HepG2 (cell line): Measurements from ENCODE around the gene KRT36. TPM values are rescaled to one million over a fixed set of nuclear protein-coding genes. Genes with fewer than 3 reads are reported as not detected.
A peak's percentile ranks its signal among the peaks of the same experiment; 100 is the strongest.

ENCODE experiments used
- KDM5B ChIP-seq: sonication (generic); formaldehyde crosslinking; IDR thresholded peaks from 2 replicates; pipeline ENCODE4 v1.4.0; 2020; ENCODE audit warnings: missing genetic modification reagents, mild to moderate bottlenecking, borderline replicate concordance
- MXD1 ChIP-seq: sonication (generic); formaldehyde crosslinking; IDR thresholded peaks from 2 replicates; pipeline ENCODE4 v1.4.0; 2020; ENCODE audit warnings: mild to moderate bottlenecking, missing genetic modification reagents
- NFKBIZ ChIP-seq: IDR thresholded peaks from 2 replicates; pipeline ENCODE4 v1.6.1; 2018; ENCODE audit warnings: missing genetic modification reagents, missing compliant biosample characterization
- NR1H2 ChIP-seq: sonication (generic); formaldehyde crosslinking; IDR thresholded peaks from 2 replicates; pipeline ENCODE4 v1.8.1; 2022; ENCODE audit warnings: low read depth, missing genetic modification reagents, borderline replicate concordance
- SRSF1 ChIP-seq: fragments of 200-400 bp; formaldehyde crosslinking; optimal IDR thresholded peaks from 2 replicates; pipeline ENCODE3; 2017; ENCODE audit warnings: mild to moderate bottlenecking, low read depth, low read length, moderate library complexity
- TBX2 ChIP-seq: sonication (generic); formaldehyde crosslinking; IDR thresholded peaks from 2 replicates; pipeline ENCODE4 v1.5.0; 2020; ENCODE audit warnings: missing genetic modification reagents, mild to moderate bottlenecking, borderline replicate concordance
- ZBTB7B ChIP-seq: sonication (generic); formaldehyde crosslinking; IDR thresholded peaks from 2 replicates; pipeline ENCODE4 v1.4.0; 2020; ENCODE audit warnings: missing genetic modification reagents
- ZIK1 ChIP-seq: sonication (generic); formaldehyde crosslinking; IDR thresholded peaks from 2 replicates; pipeline ENCODE4 v1.5.0; 2020; ENCODE audit warnings: mild to moderate bottlenecking, low read depth, missing genetic modification reagents, borderline replicate concordance
- ZSCAN31 ChIP-seq: sonication (generic); formaldehyde crosslinking; IDR thresholded peaks from 2 replicates; pipeline ENCODE4 v1.5.0; 2020; ENCODE audit warnings: low read depth, mild to moderate bottlenecking, missing genetic modification reagents
- polyA plus RNA-seq, 8 experiments: library from polyadenylated mRNA; depleted of rRNA in 3 of 8; stranded (reverse) in 7 of 8; unstranded in 1 of 8; fragments of >200 nt; fragmentation: Illumina TruSeq in 4 of 8; extraction: Trizol in 4 of 8; gene quantifications; 2 replicates each; pipeline versions ENCODE4 v1.2.1 to v1.2.3, GENCODE V29; 2011 to 2016; ENCODE audit warnings: low read depth in 4 of 8, missing spikeins in 1 of 8, mixed read lengths in 1 of 8; ENCODE audit not compliant: insufficient read depth in 1 of 8
- total RNA-seq, 5 experiments: library from RNA; depleted of rRNA; stranded (reverse); fragments of >200 nt; fragmentation: Illumina TruSeq; extraction: Trizol; gene quantifications; 2 replicates each; pipeline ENCODE4 v1.2.3, GENCODE V29; 2016; ENCODE audit warnings: low read depth in 1 of 5
- TF ChIP-seq, protein P1 (sequence below): sonication (generic); formaldehyde crosslinking; IDR thresholded peaks from 2 replicates; pipeline ENCODE4 v1.4.0; 2020; ENCODE audit warnings: missing genetic modification reagents
- TF ChIP-seq, protein P2 (sequence below): sonication (generic); formaldehyde crosslinking; IDR thresholded peaks from 2 replicates; pipeline ENCODE4 v1.4.0; 2020; ENCODE audit warnings: missing genetic modification reagents, borderline replicate concordance
- TF ChIP-seq, protein P3 (sequence below): sonication (generic); formaldehyde crosslinking; IDR thresholded peaks from 2 replicates; pipeline ENCODE4 v1.4.0; 2020; ENCODE audit warnings: mild to moderate bottlenecking, missing genetic modification reagents

The KRT36 gene
- total and polyA plus RNA-seq, 2 of the 13 experiments (the other 11 are each of a cell fraction or from before 2014, with no cell fraction given), result not detected

- TF ChIP-seq, protein P1, sequence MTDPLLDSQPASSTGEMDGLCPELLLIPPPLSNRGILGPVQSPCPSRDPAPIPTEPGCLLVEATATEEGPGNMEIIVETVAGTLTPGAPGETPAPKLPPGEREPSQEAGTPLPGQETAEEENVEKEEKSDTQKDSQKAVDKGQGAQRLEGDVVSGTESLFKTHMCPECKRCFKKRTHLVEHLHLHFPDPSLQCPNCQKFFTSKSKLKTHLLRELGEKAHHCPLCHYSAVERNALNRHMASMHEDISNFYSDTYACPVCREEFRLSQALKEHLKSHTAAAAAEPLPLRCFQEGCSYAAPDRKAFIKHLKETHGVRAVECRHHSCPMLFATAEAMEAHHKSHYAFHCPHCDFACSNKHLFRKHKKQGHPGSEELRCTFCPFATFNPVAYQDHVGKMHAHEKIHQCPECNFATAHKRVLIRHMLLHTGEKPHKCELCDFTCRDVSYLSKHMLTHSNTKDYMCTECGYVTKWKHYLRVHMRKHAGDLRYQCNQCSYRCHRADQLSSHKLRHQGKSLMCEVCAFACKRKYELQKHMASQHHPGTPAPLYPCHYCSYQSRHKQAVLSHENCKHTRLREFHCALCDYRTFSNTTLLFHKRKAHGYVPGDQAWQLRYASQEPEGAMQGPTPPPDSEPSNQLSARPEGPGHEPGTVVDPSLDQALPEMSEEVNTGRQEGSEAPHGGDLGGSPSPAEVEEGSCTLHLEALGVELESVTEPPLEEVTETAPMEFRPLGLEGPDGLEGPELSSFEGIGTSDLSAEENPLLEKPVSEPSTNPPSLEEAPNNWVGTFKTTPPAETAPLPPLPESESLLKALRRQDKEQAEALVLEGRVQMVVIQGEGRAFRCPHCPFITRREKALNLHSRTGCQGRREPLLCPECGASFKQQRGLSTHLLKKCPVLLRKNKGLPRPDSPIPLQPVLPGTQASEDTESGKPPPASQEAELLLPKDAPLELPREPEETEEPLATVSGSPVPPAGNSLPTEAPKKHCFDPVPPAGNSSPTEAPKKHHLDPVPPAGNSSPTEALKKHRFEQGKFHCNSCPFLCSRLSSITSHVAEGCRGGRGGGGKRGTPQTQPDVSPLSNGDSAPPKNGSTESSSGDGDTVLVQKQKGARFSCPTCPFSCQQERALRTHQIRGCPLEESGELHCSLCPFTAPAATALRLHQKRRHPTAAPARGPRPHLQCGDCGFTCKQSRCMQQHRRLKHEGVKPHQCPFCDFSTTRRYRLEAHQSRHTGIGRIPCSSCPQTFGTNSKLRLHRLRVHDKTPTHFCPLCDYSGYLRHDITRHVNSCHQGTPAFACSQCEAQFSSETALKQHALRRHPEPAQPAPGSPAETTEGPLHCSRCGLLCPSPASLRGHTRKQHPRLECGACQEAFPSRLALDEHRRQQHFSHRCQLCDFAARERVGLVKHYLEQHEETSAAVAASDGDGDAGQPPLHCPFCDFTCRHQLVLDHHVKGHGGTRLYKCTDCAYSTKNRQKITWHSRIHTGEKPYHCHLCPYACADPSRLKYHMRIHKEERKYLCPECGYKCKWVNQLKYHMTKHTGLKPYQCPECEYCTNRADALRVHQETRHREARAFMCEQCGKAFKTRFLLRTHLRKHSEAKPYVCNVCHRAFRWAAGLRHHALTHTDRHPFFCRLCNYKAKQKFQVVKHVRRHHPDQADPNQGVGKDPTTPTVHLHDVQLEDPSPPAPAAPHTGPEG (CRISPR knock-in tag), result no peak
- 0 out of 2 replicates have a peak, but pooled peaks have one; percentile 18 for TF ChIP-seq TBX2 (CRISPR knock-in tag)
- TF ChIP-seq, protein P2, sequence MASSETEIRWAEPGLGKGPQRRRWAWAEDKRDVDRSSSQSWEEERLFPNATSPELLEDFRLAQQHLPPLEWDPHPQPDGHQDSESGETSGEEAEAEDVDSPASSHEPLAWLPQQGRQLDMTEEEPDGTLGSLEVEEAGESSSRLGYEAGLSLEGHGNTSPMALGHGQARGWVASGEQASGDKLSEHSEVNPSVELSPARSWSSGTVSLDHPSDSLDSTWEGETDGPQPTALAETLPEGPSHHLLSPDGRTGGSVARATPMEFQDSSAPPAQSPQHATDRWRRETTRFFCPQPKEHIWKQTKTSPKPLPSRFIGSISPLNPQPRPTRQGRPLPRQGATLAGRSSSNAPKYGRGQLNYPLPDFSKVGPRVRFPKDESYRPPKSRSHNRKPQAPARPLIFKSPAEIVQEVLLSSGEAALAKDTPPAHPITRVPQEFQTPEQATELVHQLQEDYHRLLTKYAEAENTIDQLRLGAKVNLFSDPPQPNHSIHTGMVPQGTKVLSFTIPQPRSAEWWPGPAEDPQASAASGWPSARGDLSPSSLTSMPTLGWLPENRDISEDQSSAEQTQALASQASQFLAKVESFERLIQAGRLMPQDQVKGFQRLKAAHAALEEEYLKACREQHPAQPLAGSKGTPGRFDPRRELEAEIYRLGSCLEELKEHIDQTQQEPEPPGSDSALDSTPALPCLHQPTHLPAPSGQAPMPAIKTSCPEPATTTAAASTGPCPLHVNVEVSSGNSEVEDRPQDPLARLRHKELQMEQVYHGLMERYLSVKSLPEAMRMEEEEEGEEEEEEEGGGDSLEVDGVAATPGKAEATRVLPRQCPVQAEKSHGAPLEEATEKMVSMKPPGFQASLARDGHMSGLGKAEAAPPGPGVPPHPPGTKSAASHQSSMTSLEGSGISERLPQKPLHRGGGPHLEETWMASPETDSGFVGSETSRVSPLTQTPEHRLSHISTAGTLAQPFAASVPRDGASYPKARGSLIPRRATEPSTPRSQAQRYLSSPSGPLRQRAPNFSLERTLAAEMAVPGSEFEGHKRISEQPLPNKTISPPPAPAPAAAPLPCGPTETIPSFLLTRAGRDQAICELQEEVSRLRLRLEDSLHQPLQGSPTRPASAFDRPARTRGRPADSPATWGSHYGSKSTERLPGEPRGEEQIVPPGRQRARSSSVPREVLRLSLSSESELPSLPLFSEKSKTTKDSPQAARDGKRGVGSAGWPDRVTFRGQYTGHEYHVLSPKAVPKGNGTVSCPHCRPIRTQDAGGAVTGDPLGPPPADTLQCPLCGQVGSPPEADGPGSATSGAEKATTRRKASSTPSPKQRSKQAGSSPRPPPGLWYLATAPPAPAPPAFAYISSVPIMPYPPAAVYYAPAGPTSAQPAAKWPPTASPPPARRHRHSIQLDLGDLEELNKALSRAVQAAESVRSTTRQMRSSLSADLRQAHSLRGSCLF (CRISPR knock-in tag), result no peak
- TF ChIP-seq NR1H2 (CRISPR knock-in tag), result no peak
- TF ChIP-seq SRSF1, result no peak
- no peak for TF ChIP-seq NFKBIZ
- TF ChIP-seq ZSCAN31 (CRISPR knock-in tag), result no peak
- TF ChIP-seq, protein P3, sequence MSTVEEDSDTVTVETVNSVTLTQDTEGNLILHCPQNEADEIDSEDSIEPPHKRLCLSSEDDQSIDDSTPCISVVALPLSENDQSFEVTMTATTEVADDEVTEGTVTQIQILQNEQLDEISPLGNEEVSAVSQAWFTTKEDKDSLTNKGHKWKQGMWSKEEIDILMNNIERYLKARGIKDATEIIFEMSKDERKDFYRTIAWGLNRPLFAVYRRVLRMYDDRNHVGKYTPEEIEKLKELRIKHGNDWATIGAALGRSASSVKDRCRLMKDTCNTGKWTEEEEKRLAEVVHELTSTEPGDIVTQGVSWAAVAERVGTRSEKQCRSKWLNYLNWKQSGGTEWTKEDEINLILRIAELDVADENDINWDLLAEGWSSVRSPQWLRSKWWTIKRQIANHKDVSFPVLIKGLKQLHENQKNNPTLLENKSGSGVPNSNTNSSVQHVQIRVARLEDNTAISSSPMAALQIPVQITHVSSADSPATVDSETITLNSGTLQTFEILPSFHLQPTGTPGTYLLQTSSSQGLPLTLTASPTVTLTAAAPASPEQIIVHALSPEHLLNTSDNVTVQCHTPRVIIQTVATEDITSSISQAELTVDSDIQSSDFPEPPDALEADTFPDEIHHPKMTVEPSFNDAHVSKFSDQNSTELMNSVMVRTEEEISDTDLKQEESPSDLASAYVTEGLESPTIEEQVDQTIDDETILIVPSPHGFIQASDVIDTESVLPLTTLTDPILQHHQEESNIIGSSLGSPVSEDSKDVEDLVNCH (CRISPR knock-in tag), result no peak
- 0 out of 2 replicates have a peak, but pooled peaks have one; percentile 53 for TF ChIP-seq KDM5B
- TF ChIP-seq MXD1 (CRISPR knock-in tag), result 0 out of 2 replicates have a peak, but pooled peaks have one; percentile 55
- no peak for TF ChIP-seq ZBTB7B (CRISPR knock-in tag)
- no peak for TF ChIP-seq ZIK1 (CRISPR knock-in tag)
These were observed 2.7 kb downstream of the KRT36 start (continued) for GRCh38 chr17:41486809-41487530.
